ENCODE measurements around the gene NR3C2.

NR3C2 gene

DNA sequence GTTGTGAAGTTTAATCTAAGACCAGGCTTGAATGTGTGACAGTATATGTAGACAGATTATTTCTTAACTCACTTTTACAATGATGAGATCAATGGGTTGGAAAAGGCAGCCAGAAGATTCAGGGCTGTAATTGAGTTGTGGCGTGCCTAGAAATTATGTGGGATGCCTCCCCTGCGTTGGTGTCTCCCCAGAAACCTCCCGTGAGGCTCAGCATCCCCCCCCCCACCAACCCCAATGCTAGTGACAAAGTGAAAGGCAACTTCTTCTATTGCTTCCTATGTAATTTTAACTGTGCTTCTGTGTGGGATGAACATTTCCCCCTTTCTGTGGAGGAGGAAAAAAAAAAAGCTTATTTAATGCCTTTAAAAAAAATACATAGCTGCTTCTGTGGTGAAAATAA, 412.4 kb downstream of the NR3C2 start:
- no peak overlapping the region for H3K9ac ChIP-seq (ENCODE audit: low read length)
- no peaks in the 10 kb centered on the region for H3K9me3 ChIP-seq (ENCODE audit: low read length)
- H3K27me3 ChIP-seq (ENCODE audit: control insufficient read depth in 1 of 2, insufficient read depth in 2 of 2, low read length in 2 of 2) = no peaks in the 10 kb centered on the region
- no peak overlapping the region for H3K27ac ChIP-seq (ENCODE audit: low read depth, low read length)
- H3K4me1 ChIP-seq (ENCODE audit: insufficient read depth, low read length) = peaks cover 24% of the 10 kb centered on the region
- no peaks in the 10 kb centered on the region for H3K36me3 ChIP-seq (ENCODE audit: insufficient read depth, low read length)
- H3K4me3 ChIP-seq (ENCODE audit: low read depth in 1 of 2, low read length in 2 of 2) = no peak overlapping the region

Measured in muscle layer of colon (tissue), 2 donors.